HCT116 (cell line): Measurements from ENCODE around the gene PACRG. TPM values are rescaled to one million over a fixed set of nuclear protein-coding genes. Genes with fewer than 3 reads are reported as not detected.

Source experiments
- ATAC-seq: fragments of 200-7000 bp; cut with Tn5 transposase; 2 replicates; pipeline ENCODE4 v1.9.1; 2020; ENCODE audit warnings: mild to moderate bottlenecking, moderate library complexity
- BruUV-seq: library from RNA; stranded (reverse); fragments of 400-500 nt; replicated peaks from 2 replicates; lab custom pipeline; 2021; lab: Mats Ljungman, UMichigan
- CTCF ChIA-PET: fragments of 300-600 bp; sonication (Branson Sonifier 250); formaldehyde crosslinking; loops from one replicate; lab custom pipeline; 2021; ENCODE audit warnings: antibody characterized with exemption; lab: Charles Lee
- POLR2A ChIA-PET: fragments of 300-600, 350-600 bp; sonication (Branson Sonifier 250); formaldehyde crosslinking; loops from one replicate; lab custom pipeline; 2021; ENCODE audit warnings: antibody characterized with exemption; lab: Charles Lee
- RAD21 ChIA-PET, 2 experiments: fragments of 300-600 bp; sonication (Branson Sonifier 250); formaldehyde crosslinking; loops; one replicate each; lab custom pipeline; 2023; ENCODE audit warnings: low total read pairs in 2 of 2; ENCODE audit not compliant: uncharacterized antibody in 2 of 2, unreplicated experiment in 2 of 2, low non-redundant PET in 1 of 2; lab: Charles Lee
- DNase-seq: peaks from one replicate; pipeline ENCODE4 v3.0.0-alpha.2; 2010; ENCODE audit warnings: low read depth, low spot score
- H2AFZ ChIP-seq: fragments of 200-600 bp; shearing (Covaris generic), sonication (generic); 2 replicates; pipeline ENCODE4 v1.6.1; 2017; ENCODE audit warnings: low read depth, mixed run types, mixed read lengths, antibody characterized with exemption, low read length; ENCODE audit not compliant: poor library complexity, severe bottlenecking
- H3K27ac ChIP-seq: 2 replicates; pipeline ENCODE4 v1.5.1; 2012; ENCODE audit warnings: low read depth, low read length
- H3K27me3 ChIP-seq: fragments of 200-600 bp; sonication (generic); 2 replicates; pipeline ENCODE4 v1.6.1; 2016; ENCODE audit warnings: mixed run types, low read length, mixed read lengths; ENCODE audit not compliant: insufficient read depth
- H3K36me3 ChIP-seq, 2 experiments: fragments of 200-500 bp in 1 of 2; fragments of 200-600 bp in 1 of 2; sonication (Bioruptor generic) in 1 of 2; sonication (generic) in 1 of 2; 2 replicates each; pipeline versions ENCODE4 v1.5.1 to v1.6.1; 2014 to 2016; ENCODE audit warnings: low read length in 2 of 2, inconsistent platforms in 1 of 2, mixed read lengths in 1 of 2, mixed run types in 1 of 2; ENCODE audit not compliant: insufficient read depth in 2 of 2, control insufficient read depth in 1 of 2
- H3K4me1 ChIP-seq, 2 experiments: fragments of 200-600 bp in 1 of 2; sonication (generic) in 1 of 2; 2 replicates each; pipeline versions ENCODE4 v1.5.1 to v1.6.1; 2012 to 2017; ENCODE audit warnings: low read length in 2 of 2, inconsistent platforms in 1 of 2, mild to moderate bottlenecking in 1 of 2, mixed read lengths in 1 of 2, mixed run types in 1 of 2, moderate library complexity in 1 of 2; ENCODE audit not compliant: insufficient read depth in 2 of 2, control insufficient read depth in 1 of 2
- H3K4me2 ChIP-seq: fragments of 200-600 bp; sonication (generic); 2 replicates; pipeline ENCODE4 v1.6.1; 2017; ENCODE audit warnings: mixed run types, low read length, mixed read lengths
- H3K4me3 ChIP-seq, 2 experiments: fragments of 200-600 bp in 1 of 2; sonication (generic) in 1 of 2; replicated peaks in 1 of 2; 2 replicates each; pipeline ENCODE4 v1.5.1; 2011 to 2016; ENCODE audit warnings: low read length in 2 of 2, control low read depth in 1 of 2, low read depth in 1 of 2, mild to moderate bottlenecking in 1 of 2, mixed read lengths in 1 of 2, mixed run types in 1 of 2
- H3K79me2 ChIP-seq: fragments of 200-600 bp; sonication (generic); 2 replicates; pipeline ENCODE4 v1.6.1; 2017; ENCODE audit warnings: mild to moderate bottlenecking, mixed run types, low read length, moderate library complexity, mixed read lengths; ENCODE audit not compliant: insufficient read depth
- H3K9ac ChIP-seq: fragments of 200-600 bp; sonication (generic); 2 replicates; pipeline ENCODE4 v1.6.1; 2016; ENCODE audit warnings: low read length, mixed read lengths
- H3K9me2 ChIP-seq: fragments of 200-600 bp; sonication (generic), shearing (Covaris generic); 2 replicates; pipeline ENCODE4 v1.6.1; 2017; ENCODE audit warnings: mixed run types, mild to moderate bottlenecking, moderate library complexity; ENCODE audit not compliant: insufficient read depth
- H3K9me3 ChIP-seq, 2 experiments: fragments of 200-500 bp in 1 of 2; fragments of 200-600 bp in 1 of 2; sonication (Bioruptor generic) in 1 of 2; sonication (generic) in 1 of 2; 2 replicates each; pipeline ENCODE4 v1.6.1; 2014 to 2017; ENCODE audit warnings: low read length in 2 of 2, mixed read lengths in 2 of 2, inconsistent platforms in 1 of 2, low read depth in 1 of 2, mild to moderate bottlenecking in 1 of 2, mixed run types in 1 of 2, moderate library complexity in 1 of 2; ENCODE audit not compliant: control insufficient read depth in 1 of 2, insufficient read depth in 1 of 2
- H4K20me1 ChIP-seq: fragments of 200-600 bp; sonication (generic), shearing (Covaris generic); 2 replicates; pipeline ENCODE4 v1.6.1; 2017; ENCODE audit warnings: mixed run types, mild to moderate bottlenecking, moderate library complexity; ENCODE audit not compliant: insufficient read depth
- CBX3 ChIP-seq: IDR thresholded peaks from 2 replicates; pipeline ENCODE4 v1.6.1; 2012; ENCODE audit warnings: low read depth
- CTCF ChIP-seq, 3 experiments: fragments of 200-600 bp in 1 of 3; sonication (generic) in 1 of 3; IDR thresholded peaks in 2 of 3; conservative IDR thresholded peaks in 1 of 3; 2 replicates each; pipeline ENCODE4 v1.5.1; 2012 to 2017; ENCODE audit warnings: low read depth in 2 of 3, low read length in 2 of 3, antibody characterized with exemption in 1 of 3, borderline replicate concordance in 1 of 3, control low read depth in 1 of 3, mild to moderate bottlenecking in 1 of 3, mixed read lengths in 1 of 3, mixed run types in 1 of 3, moderate library complexity in 1 of 3; ENCODE audit not compliant: insufficient read depth in 1 of 3
- ELF1 ChIP-seq: IDR thresholded peaks from 2 replicates; pipeline ENCODE4 v1.6.1; 2012; ENCODE audit warnings: low read depth, borderline replicate concordance
- JUND ChIP-seq: IDR thresholded peaks from 2 replicates; pipeline ENCODE4 v1.6.1; 2012
- MAX ChIP-seq: IDR thresholded peaks from 2 replicates; pipeline ENCODE4 v1.6.1; 2012
- POLR2A ChIP-seq: IDR thresholded peaks from 2 replicates; pipeline ENCODE4 v1.7.0; 2011; ENCODE audit warnings: borderline replicate concordance; ENCODE audit not compliant: insufficient read depth, insufficient read length; ENCODE audit errors: extremely low read depth
- POLR2AphosphoS5 ChIP-seq: IDR thresholded peaks from 2 replicates; pipeline ENCODE4 v1.6.1; 2011; ENCODE audit warnings: mild to moderate bottlenecking, low read depth, low read length, moderate library complexity
- RAD21 ChIP-seq: IDR thresholded peaks from 2 replicates; pipeline ENCODE4 v1.6.1; 2012; ENCODE audit warnings: low read depth, mild to moderate bottlenecking
- SIN3A ChIP-seq: IDR thresholded peaks from 2 replicates; pipeline ENCODE4 v1.6.1; 2012; ENCODE audit warnings: low read depth
- SP1 ChIP-seq: IDR thresholded peaks from 2 replicates; pipeline ENCODE4 v1.6.1; 2012; ENCODE audit warnings: low read depth
- YY1 ChIP-seq: IDR thresholded peaks from 2 replicates; pipeline ENCODE4 v1.6.1; 2011; ENCODE audit warnings: low read length, low read depth, moderate library complexity, mild to moderate bottlenecking; ENCODE audit not compliant: insufficient replicate concordance; ENCODE audit errors: extremely low read depth
- ZBTB33 ChIP-seq: IDR thresholded peaks from 2 replicates; pipeline ENCODE4 v1.6.1; 2011; ENCODE audit warnings: mild to moderate bottlenecking, low read length, moderate library complexity; ENCODE audit not compliant: insufficient replicate concordance; ENCODE audit errors: extremely low read depth
- intact Hi-C: fragments of 100-400 bp; cut with micrococcal nuclease; formaldehyde crosslinking; loops from 2 replicates; pipeline ENCODE4 v1.10.0; 2022
- total RNA-seq: library from RNA; stranded (reverse); gene quantifications from one replicate; pipeline ENCODE4 v1.2.1, GENCODE V29; 2021; ENCODE audit not compliant: unreplicated experiment

The PACRG gene
- total RNA-seq, 1 experiment from 2014 or later = 0.71 TPM

- Histone ChIP-seq H3K4me3 (no peak overlapping the region), H2AFZ (no peak overlapping the region), H4K20me1 (no peaks in the 10 kb centered on the region), H3K9me3 (0 out of 4 replicates have a peak, but pooled peaks cover 0 to 3% of the 10 kb centered on the region in 2 experiments), H3K4me1 (no peaks in the 10 kb centered on the region), H3K9ac (no peak overlapping the region), H3K9me2 (no peaks in the 10 kb centered on the region), H3K4me2 (no peak overlapping the region), H3K79me2 (no peaks in the 10 kb centered on the region), H3K27ac (no peak overlapping the region), H3K27me3 (no peaks in the 10 kb centered on the region), H3K36me3 (no peaks in the 10 kb centered on the region)
- DNase-seq (no peak), ATAC-seq (no peak)
- RAD21 ChIA-PET = no interaction called here
- TF ChIP-seq MAX = no peak
- no peak for TF ChIP-seq CBX3
- no peak for TF ChIP-seq YY1
- no peak for TF ChIP-seq POLR2AphosphoS5
- no peak for TF ChIP-seq RAD21
- no peak for TF ChIP-seq POLR2A
- no peak for TF ChIP-seq CTCF (IDR thresholded peaks at IDR 0.05 in 2 of 3, conservative IDR thresholded peaks at IDR 0.05 in 1 of 3; ENCODE audit: borderline replicate concordance in 1 of 3, insufficient read depth in 1 of 3, low read depth in 2 of 3, low read length in 2 of 3)
- TF ChIP-seq SIN3A = no peak
- no peak for TF ChIP-seq ZBTB33
- TF ChIP-seq JUND = no peak
- no peak for TF ChIP-seq ELF1
- TF ChIP-seq SP1 = no peak
- intact Hi-C loops = no loop called here
- BruUV-seq = no TSS peak
- POLR2A ChIA-PET = no interaction called here
- CTCF ChIA-PET = no interaction called here
These were observed 481.2 kb downstream of the PACRG start for GRCh38 chr6:163209005-163209404.
